ENCODE results near the gene TMEM267.

DNA sequence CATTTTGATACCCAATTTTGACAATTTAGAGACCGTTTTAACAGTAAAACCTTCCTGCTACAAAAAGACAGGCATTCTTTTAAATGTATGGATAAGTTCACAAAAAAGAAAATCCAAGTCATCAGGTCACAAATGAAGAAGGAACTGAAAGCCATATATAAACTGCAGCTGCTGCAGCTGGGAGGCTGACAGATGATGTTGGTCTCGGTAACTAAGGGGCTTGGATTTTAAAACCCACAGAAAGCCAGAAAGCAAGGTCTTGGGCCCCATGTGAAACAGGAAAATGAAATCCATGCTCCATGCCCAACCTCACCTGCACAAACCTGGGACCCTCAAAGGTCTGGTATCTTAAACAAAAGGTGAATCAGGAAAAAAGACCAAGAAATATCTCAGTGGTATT is 47.0 kb upstream of the TMEM267 start:
- TF ChIP-seq CTCF (conservative IDR thresholded peaks at IDR 0.05 in 1 of 2, IDR thresholded peaks at IDR 0.05 in 1 of 2; ENCODE audit: extremely low read depth in 1 of 2, insufficient read depth in 1 of 2, low read depth in 1 of 2, low read length in 2 of 2) (no peak), EZH2 (IDR thresholded peaks at IDR 0.05; ENCODE audit: borderline replicate concordance, low read length) (no peak)
